Loucy (cell line): ENCODE data around the gene PARVG.

Experiments
- H2AFZ ChIP-seq: fragments of 200-600 bp; sonication (generic); 2 replicates; pipeline ENCODE4 v1.6.0; 2016; ENCODE audit warnings: antibody characterized with exemption, mild to moderate bottlenecking, low read length, moderate library complexity
- H3F3A ChIP-seq: fragments of 200-600 bp; 2 replicates; pipeline ENCODE4 v1.6.0; 2016; ENCODE audit warnings: antibody characterized with exemption, low read depth, mild to moderate bottlenecking
- H3K27me3 ChIP-seq: fragments of 200-600 bp; sonication (generic); 2 replicates; pipeline ENCODE4 v1.6.1; 2014; ENCODE audit warnings: low read length, mild to moderate bottlenecking; ENCODE audit not compliant: insufficient read depth, poor library complexity, severe bottlenecking
- H3K36me3 ChIP-seq: fragments of 200-600 bp; sonication (generic); 2 replicates; pipeline ENCODE4 v1.6.1; 2016; ENCODE audit warnings: low read length; ENCODE audit not compliant: insufficient read depth
- H3K4me1 ChIP-seq: fragments of 200-600 bp; sonication (generic); 2 replicates; pipeline ENCODE4 v1.5.1; 2014; ENCODE audit warnings: low read length, mild to moderate bottlenecking; ENCODE audit not compliant: insufficient read depth, poor library complexity, severe bottlenecking
- H3K4me2 ChIP-seq: fragments of 200-600 bp; sonication (generic); 2 replicates; pipeline ENCODE4 v1.6.0; 2014; ENCODE audit warnings: antibody characterized with exemption, low read length, low read depth, mild to moderate bottlenecking; ENCODE audit not compliant: poor library complexity, severe bottlenecking
- H3K4me3 ChIP-seq: fragments of 200-600 bp; sonication (generic); 2 replicates; pipeline ENCODE4 v1.5.1; 2014; ENCODE audit warnings: low read length, mild to moderate bottlenecking, mixed read lengths; ENCODE audit not compliant: poor library complexity, severe bottlenecking
- H3K79me2 ChIP-seq: fragments of 200-600 bp; sonication (generic); 2 replicates; pipeline ENCODE4 v1.6.1; 2014; ENCODE audit warnings: low read length; ENCODE audit not compliant: insufficient read depth
- H3K9ac ChIP-seq: fragments of 200-600 bp; sonication (generic); 2 replicates; pipeline ENCODE4 v1.6.0; 2014; ENCODE audit warnings: mild to moderate bottlenecking, low read depth, low read length, moderate library complexity; ENCODE audit not compliant: poor library complexity, severe bottlenecking
- H3K9me2 ChIP-seq: fragments of 200-600 bp; sonication (generic); replicated peaks from 2 replicates; pipeline ENCODE4 v1.6.1; 2016; ENCODE audit warnings: low read depth, low read length, mixed read lengths
- H3K9me3 ChIP-seq: fragments of 200-600 bp; sonication (generic); 2 replicates; pipeline ENCODE4 v1.6.1; 2014; ENCODE audit warnings: mild to moderate bottlenecking, antibody characterized with exemption, low read length, low read depth; ENCODE audit not compliant: insufficient read depth
- H4K20me1 ChIP-seq: fragments of 200-600 bp; sonication (generic); 2 replicates; pipeline ENCODE4 v1.6.0; 2014; ENCODE audit warnings: antibody characterized with exemption, low read length, mild to moderate bottlenecking; ENCODE audit not compliant: insufficient read depth, poor library complexity, severe bottlenecking
- EZH2phosphoT487 ChIP-seq: fragments of 200-600 bp; IDR thresholded peaks from 2 replicates; pipeline ENCODE4 v1.6.1; 2018; ENCODE audit warnings: antibody characterized with exemption, mild to moderate bottlenecking, moderate library complexity, borderline replicate concordance
- TF ChIP-seq, protein P1 (sequence below): fragments of 200-600 bp; sonication (generic); conservative IDR thresholded peaks from 2 replicates; pipeline ENCODE4 v1.5.1; 2014; ENCODE audit warnings: mild to moderate bottlenecking, antibody characterized with exemption, low read length

PARVG gene

DNA sequence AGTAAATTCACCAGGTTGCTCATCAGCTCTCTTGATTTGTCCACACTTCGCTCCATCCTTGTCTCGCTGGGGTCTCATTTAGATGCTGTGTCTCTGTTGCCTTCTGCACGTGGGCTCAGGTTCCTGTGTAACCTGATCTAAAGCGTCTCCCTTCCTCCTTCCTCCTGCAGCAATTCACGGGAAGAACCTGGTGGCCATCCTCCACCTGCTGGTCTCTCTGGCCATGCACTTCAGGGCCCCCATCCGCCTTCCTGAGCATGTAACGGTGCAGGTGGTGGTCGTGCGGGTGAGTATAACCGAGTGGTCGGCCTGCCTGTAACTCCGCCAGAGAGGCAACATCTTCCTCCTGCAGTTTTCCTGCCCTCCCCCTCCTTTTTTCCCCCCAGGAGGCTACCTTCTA lies 48.0 kb upstream of the PARVG start:
- Histone ChIP-seq H4K20me1 (no peaks in the 10 kb centered on the region), H3K27me3 (no peaks in the 10 kb centered on the region), H3K79me2 (no peaks in the 10 kb centered on the region), H3K4me1 (peaks cover 11% of the 10 kb centered on the region), H3K9ac (no peak overlapping the region), H3K4me3 (no peak overlapping the region), H3F3A (no peaks in the 10 kb centered on the region; the same call in 1 of the 2 replicates), H3K9me3 (peaks cover 4% of the 10 kb centered on the region; the same call in 1 of the 2 replicates), H3K36me3 (no peaks in the 10 kb centered on the region; the same call in 1 of the 2 replicates), H3K9me2 (no peaks in the 10 kb centered on the region), H3K4me2 (no peak overlapping the region), H2AFZ (no peak overlapping the region)
- no peak for TF ChIP-seq EZH2phosphoT487
- TF ChIP-seq, protein P1, sequence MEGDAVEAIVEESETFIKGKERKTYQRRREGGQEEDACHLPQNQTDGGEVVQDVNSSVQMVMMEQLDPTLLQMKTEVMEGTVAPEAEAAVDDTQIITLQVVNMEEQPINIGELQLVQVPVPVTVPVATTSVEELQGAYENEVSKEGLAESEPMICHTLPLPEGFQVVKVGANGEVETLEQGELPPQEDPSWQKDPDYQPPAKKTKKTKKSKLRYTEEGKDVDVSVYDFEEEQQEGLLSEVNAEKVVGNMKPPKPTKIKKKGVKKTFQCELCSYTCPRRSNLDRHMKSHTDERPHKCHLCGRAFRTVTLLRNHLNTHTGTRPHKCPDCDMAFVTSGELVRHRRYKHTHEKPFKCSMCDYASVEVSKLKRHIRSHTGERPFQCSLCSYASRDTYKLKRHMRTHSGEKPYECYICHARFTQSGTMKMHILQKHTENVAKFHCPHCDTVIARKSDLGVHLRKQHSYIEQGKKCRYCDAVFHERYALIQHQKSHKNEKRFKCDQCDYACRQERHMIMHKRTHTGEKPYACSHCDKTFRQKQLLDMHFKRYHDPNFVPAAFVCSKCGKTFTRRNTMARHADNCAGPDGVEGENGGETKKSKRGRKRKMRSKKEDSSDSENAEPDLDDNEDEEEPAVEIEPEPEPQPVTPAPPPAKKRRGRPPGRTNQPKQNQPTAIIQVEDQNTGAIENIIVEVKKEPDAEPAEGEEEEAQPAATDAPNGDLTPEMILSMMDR = no peak

DNA sequence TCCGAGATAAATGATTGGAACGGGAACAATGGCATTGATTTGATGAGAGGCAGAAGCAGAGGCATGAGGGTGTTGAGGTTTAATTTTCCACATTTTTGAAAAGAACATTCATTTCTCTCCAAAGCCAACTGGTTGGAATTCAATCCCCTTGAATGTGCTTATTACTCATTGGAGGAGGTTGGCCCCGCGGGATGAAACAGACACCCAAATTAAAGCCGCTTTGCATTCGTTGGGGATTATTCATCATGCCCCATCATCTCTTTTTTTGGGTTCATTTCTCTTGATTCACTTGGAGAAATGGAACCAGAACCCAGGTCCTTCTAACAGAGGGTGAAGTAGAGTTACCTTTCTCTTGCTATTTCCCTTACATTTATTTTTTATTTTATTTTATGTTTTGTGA lies 47.6 kb upstream of the PARVG start:
- H3K36me3 ChIP-seq = no peaks in the 10 kb centered on the region; the same call in 1 of the 2 replicates
- no peak overlapping the region for H3K4me2 ChIP-seq
- no peaks in the 10 kb centered on the region for H3K27me3 ChIP-seq
- peaks cover 11% of the 10 kb centered on the region for H3K4me1 ChIP-seq
- no peak overlapping the region for H2AFZ ChIP-seq
- H4K20me1 ChIP-seq = no peaks in the 10 kb centered on the region
- TF ChIP-seq, protein P1 = no peak
- TF ChIP-seq EZH2phosphoT487 = no peak
- no peaks in the 10 kb centered on the region for H3K9me2 ChIP-seq
- no peak overlapping the region for H3K4me3 ChIP-seq
- H3K9me3 ChIP-seq = peaks cover 4% of the 10 kb centered on the region; the same call in 1 of the 2 replicates
- no peak overlapping the region for H3K9ac ChIP-seq
- H3K79me2 ChIP-seq = no peaks in the 10 kb centered on the region
- H3F3A ChIP-seq = no peaks in the 10 kb centered on the region; the same call in 1 of the 2 replicates

DNA sequence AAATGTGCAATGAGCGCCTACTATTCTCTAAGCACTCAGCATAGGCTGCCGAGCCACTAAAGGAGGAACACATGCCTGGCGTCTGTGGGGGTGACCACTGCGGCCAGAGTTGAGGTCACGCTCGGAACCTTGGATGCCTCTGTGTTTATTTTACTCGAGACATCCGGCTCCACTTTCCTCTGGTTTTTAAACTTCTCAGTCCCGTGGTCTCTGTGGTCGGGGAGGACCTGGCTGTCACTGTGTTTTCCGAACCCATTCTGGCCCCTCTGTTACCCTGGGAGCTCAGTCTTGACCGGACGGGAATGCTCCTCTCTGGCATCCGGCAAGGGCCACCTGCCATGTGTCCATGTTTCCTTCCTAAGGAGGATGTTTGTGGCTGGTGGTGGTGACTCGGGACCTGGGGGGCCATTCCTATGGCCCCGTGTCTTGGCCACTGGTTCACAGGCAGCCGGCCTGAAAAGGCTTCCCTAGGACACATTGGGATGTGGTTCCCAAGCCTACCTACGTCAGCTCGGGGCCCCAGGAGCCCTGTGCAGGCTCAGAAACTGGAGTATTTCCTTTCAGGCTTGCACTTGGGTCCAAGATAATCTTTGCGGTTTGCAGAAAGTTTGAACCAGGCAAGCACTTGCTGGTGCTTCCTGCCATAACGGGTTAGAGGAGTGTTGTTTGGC lies 46.7 kb upstream of the PARVG start:
- no peaks in the 10 kb centered on the region; the same call in 1 of the 2 replicates for H3K36me3 ChIP-seq
- H3K9ac ChIP-seq = peak overlapping the region; percentile 63
- H4K20me1 ChIP-seq = no peaks in the 10 kb centered on the region
- peaks cover 4% of the 10 kb centered on the region; the same call in 1 of the 2 replicates for H3K9me3 ChIP-seq
- H3F3A ChIP-seq = no peaks in the 10 kb centered on the region; the same call in 1 of the 2 replicates
- no peaks in the 10 kb centered on the region for H3K79me2 ChIP-seq
- H2AFZ ChIP-seq = no peak overlapping the region
- TF ChIP-seq, protein P1 = no peak
- no peak for TF ChIP-seq EZH2phosphoT487
- H3K27me3 ChIP-seq = no peaks in the 10 kb centered on the region
- H3K9me2 ChIP-seq = no peaks in the 10 kb centered on the region
- H3K4me1 ChIP-seq = peaks cover 11% of the 10 kb centered on the region
- peak overlapping the region; percentile 29 for H3K4me3 ChIP-seq
- H3K4me2 ChIP-seq = peak overlapping the region; percentile 53
